ENCODE measurements around the gene FILIP1L.

The FILIP1L gene

GRCh38 chr3:100040451-100041225 is 73.7 kb downstream of the FILIP1L start:
- DNase-seq: no peak

GRCh38 chr3:100039075-100039474 is 75.2 kb downstream of the FILIP1L start:
- DNase-seq: no peak

- no peak for DNase-seq
Measured at GRCh38 chr3:100033903-100034471, 80.3 kb downstream of the FILIP1L start.

GRCh38 chr3:100033184-100033583 is 81.1 kb downstream of the FILIP1L start:
- DNase-seq: no peak

- no peak for DNase-seq
Measured at GRCh38 chr3:100032243-100032642, 82.1 kb downstream of the FILIP1L start.

- no peak for DNase-seq
Measured at GRCh38 chr3:100030914-100031425, 83.3 kb downstream of the FILIP1L start.

GRCh38 chr3:100030346-100030745 is 84.0 kb downstream of the FILIP1L start:
- DNase-seq: no peak

- no peak for DNase-seq
Measured at GRCh38 chr3:100029689-100030088, 84.6 kb downstream of the FILIP1L start.

GRCh38 chr3:100029052-100029451 is 85.2 kb downstream of the FILIP1L start:
- DNase-seq: no peak

- DNase-seq: no peak
Measured at GRCh38 chr3:100027321-100027720, 87.0 kb downstream of the FILIP1L start.

GRCh38 chr3:100024520-100025303 is 89.6 kb downstream of the FILIP1L start:
- DNase-seq: no peak

- no peak for DNase-seq
Measured at GRCh38 chr3:100023595-100023994, 90.7 kb downstream of the FILIP1L start.

- no peak for DNase-seq
Measured at GRCh38 chr3:100023150-100023549, 91.2 kb downstream of the FILIP1L start.

- DNase-seq: no peak
Measured at GRCh38 chr3:100022506-100022905, 91.8 kb downstream of the FILIP1L start.

GRCh38 chr3:100020876-100021644 is 93.2 kb downstream of the FILIP1L start:
- DNase-seq: no peak

- no peak for DNase-seq
Measured at GRCh38 chr3:100019719-100020118, 94.6 kb downstream of the FILIP1L start.

- no peak for DNase-seq
Measured at GRCh38 chr3:100018806-100019205, 95.5 kb downstream of the FILIP1L start.

GRCh38 chr3:100010087-100010417 is 104.2 kb downstream of the FILIP1L start:
- DNase-seq: no peak

GRCh38 chr3:100009276-100010086 is 104.8 kb downstream of the FILIP1L start:
- no peak for DNase-seq

GRCh38 chr3:100008081-100008698 is 106.1 kb downstream of the FILIP1L start:
- no peak for DNase-seq

- DNase-seq: no peak
Measured at GRCh38 chr3:100007313-100007712, 107.0 kb downstream of the FILIP1L start.

Data from activated naive CD4-positive, alpha-beta T cell treated with anti-CD3 and anti-CD28 coated beads, Interleukin-2, amount 50 U/mL, for 16 hours (primary cell).